WTC11 (cell line): ENCODE measurements around the gene MDFIC. TPM values are rescaled to one million over a fixed set of nuclear protein-coding genes. Genes with fewer than 3 reads are reported as not detected.

ENCODE experiments used
- ATAC-seq: fragments of 200-7000 bp; cut with Tn5 transposase; 2 replicates; pipeline ENCODE4 v1.10.0; 2021; ENCODE audit warnings: mild to moderate bottlenecking, moderate library complexity
- CTCF ChIA-PET: fragments of 300-600 bp; sonication (Branson Sonifier 250); formaldehyde crosslinking; loops from one replicate; lab custom pipeline; 2021; ENCODE audit warnings: antibody characterized with exemption; lab: Charles Lee
- POLR2A ChIA-PET: fragments of 350-600 bp; sonication (Branson Sonifier 250); formaldehyde crosslinking; loops from one replicate; lab custom pipeline; 2021; ENCODE audit warnings: antibody characterized with exemption; lab: Charles Lee
- DNase-seq: peaks from one replicate; pipeline ENCODE4 v3.0.0; 2021; ENCODE audit warnings: low spot score
- H3K27ac Mint-ChIP-seq: 2 replicates; pipeline ENCODE4 v1.8.0; 2021; ENCODE audit warnings: mixed read lengths
- H3K27me3 Mint-ChIP-seq: 2 replicates; pipeline ENCODE4 v1.8.0; 2021; ENCODE audit warnings: low read depth, mild to moderate bottlenecking, moderate library complexity, mixed read lengths
- H3K36me3 Mint-ChIP-seq: 2 replicates; pipeline ENCODE4 v1.8.0; 2021; ENCODE audit warnings: mixed read lengths
- H3K4me1 Mint-ChIP-seq: 2 replicates; pipeline ENCODE4 v1.8.0; 2022; ENCODE audit warnings: mixed read lengths
- H3K4me3 Mint-ChIP-seq: 2 replicates; pipeline ENCODE4 v1.8.0; 2021; ENCODE audit warnings: mild to moderate bottlenecking, moderate library complexity, mixed read lengths
- H3K9me3 Mint-ChIP-seq: 2 replicates; pipeline ENCODE4 v1.8.0; 2021; ENCODE audit warnings: mixed read lengths
- ARID4B ChIP-seq: sonication (generic); formaldehyde crosslinking; IDR thresholded peaks from 2 replicates; pipeline ENCODE4 v1.8.0; 2023; ENCODE audit warnings: missing genetic modification reagents, mild to moderate bottlenecking, borderline replicate concordance
- ATF1 ChIP-seq: sonication (generic); formaldehyde crosslinking; IDR thresholded peaks from 2 replicates; pipeline ENCODE4 v1.8.1; 2023; ENCODE audit warnings: mild to moderate bottlenecking, moderate library complexity, missing genetic modification reagents
- CREB1 ChIP-seq: sonication (generic); formaldehyde crosslinking; IDR thresholded peaks from 2 replicates; pipeline ENCODE4 v1.8.0; 2023; ENCODE audit warnings: mild to moderate bottlenecking, missing genetic modification reagents
- HMGA2 ChIP-seq: fragments of 250-450 bp; sonication (Bioruptor Pico); IDR thresholded peaks from 2 replicates; pipeline ENCODE4 v1.4.0; 2021; ENCODE audit warnings: mild to moderate bottlenecking, moderate library complexity
- JUN ChIP-seq: sonication (generic); formaldehyde crosslinking; IDR thresholded peaks from 2 replicates; pipeline ENCODE4 v1.8.0; 2023; ENCODE audit warnings: mild to moderate bottlenecking, missing genetic modification reagents
- KAT7 ChIP-seq: sonication (generic); formaldehyde crosslinking; IDR thresholded peaks from 2 replicates; pipeline ENCODE4 v1.8.1; 2023; ENCODE audit warnings: missing genetic modification reagents, mild to moderate bottlenecking, borderline replicate concordance
- MXD4 ChIP-seq: fragments of 250-450 bp; sonication (Bioruptor Pico); IDR thresholded peaks from 2 replicates; pipeline ENCODE4 v1.8.0; 2021; ENCODE audit warnings: mild to moderate bottlenecking, moderate library complexity, borderline replicate concordance
- MYBL2 ChIP-seq: sonication (generic); formaldehyde crosslinking; IDR thresholded peaks from 2 replicates; pipeline ENCODE4 v1.8.1; 2023; ENCODE audit warnings: mild to moderate bottlenecking, moderate library complexity, missing genetic modification reagents
- NR3C1 ChIP-seq: sonication (generic); formaldehyde crosslinking; conservative IDR thresholded peaks from 2 replicates; pipeline ENCODE4 v1.8.1; 2023; ENCODE audit warnings: low read depth, mild to moderate bottlenecking, missing genetic modification reagents
- PRRX2 ChIP-seq: fragments of 250-450 bp; sonication (Bioruptor Pico); IDR thresholded peaks from 2 replicates; pipeline ENCODE4 v1.8.0; 2021; ENCODE audit warnings: mild to moderate bottlenecking
- SMAD3 ChIP-seq: sonication (generic); formaldehyde crosslinking; IDR thresholded peaks from 2 replicates; pipeline ENCODE4 v1.8.0; 2022; ENCODE audit warnings: missing genetic modification reagents, mild to moderate bottlenecking, borderline replicate concordance
- SOX15 ChIP-seq: fragments of 250-450 bp; sonication (Bioruptor Pico); IDR thresholded peaks from 2 replicates; pipeline ENCODE4 v1.9.0; 2021; ENCODE audit warnings: mild to moderate bottlenecking
- TP53 ChIP-seq: sonication (generic); formaldehyde crosslinking; IDR thresholded peaks from 2 replicates; pipeline ENCODE4 v1.8.1; 2023; ENCODE audit warnings: mild to moderate bottlenecking, missing genetic modification reagents
- ZBTB21 ChIP-seq: sonication (generic); formaldehyde crosslinking; IDR thresholded peaks from 2 replicates; pipeline ENCODE4 v1.8.1; 2023; ENCODE audit warnings: mild to moderate bottlenecking, missing genetic modification reagents, borderline replicate concordance
- ZNF121 ChIP-seq: sonication (generic); formaldehyde crosslinking; IDR thresholded peaks from 2 replicates; pipeline ENCODE4 v1.8.0; 2023; ENCODE audit warnings: missing genetic modification reagents
- ZNF232 ChIP-seq: sonication (generic); formaldehyde crosslinking; IDR thresholded peaks from 2 replicates; pipeline ENCODE4 v1.8.0; 2022; ENCODE audit warnings: mild to moderate bottlenecking, missing genetic modification reagents
- total RNA-seq: library from RNA; stranded (reverse); gene quantifications from 3 replicates; pipeline ENCODE4 v1.2.3, GENCODE V29; 2021
- TF ChIP-seq, protein P1 (sequence below): sonication (generic); formaldehyde crosslinking; IDR thresholded peaks from 2 replicates; pipeline ENCODE4 v1.8.1; 2022; ENCODE audit warnings: low read depth, missing genetic modification reagents, borderline replicate concordance
- TF ChIP-seq, protein P2 (sequence below): sonication (generic); formaldehyde crosslinking; IDR thresholded peaks from 2 replicates; pipeline ENCODE4 v1.8.1; 2022; ENCODE audit warnings: low read depth, mild to moderate bottlenecking, moderate library complexity, missing genetic modification reagents, borderline replicate concordance
- TF ChIP-seq, protein P3 (sequence below): sonication (generic); formaldehyde crosslinking; IDR thresholded peaks from 2 replicates; pipeline ENCODE4 v1.8.1; 2023; ENCODE audit warnings: mild to moderate bottlenecking, missing genetic modification reagents

The MDFIC gene
- total RNA-seq, 1 experiment from 2014 or later: 8.4 TPM

DNA sequence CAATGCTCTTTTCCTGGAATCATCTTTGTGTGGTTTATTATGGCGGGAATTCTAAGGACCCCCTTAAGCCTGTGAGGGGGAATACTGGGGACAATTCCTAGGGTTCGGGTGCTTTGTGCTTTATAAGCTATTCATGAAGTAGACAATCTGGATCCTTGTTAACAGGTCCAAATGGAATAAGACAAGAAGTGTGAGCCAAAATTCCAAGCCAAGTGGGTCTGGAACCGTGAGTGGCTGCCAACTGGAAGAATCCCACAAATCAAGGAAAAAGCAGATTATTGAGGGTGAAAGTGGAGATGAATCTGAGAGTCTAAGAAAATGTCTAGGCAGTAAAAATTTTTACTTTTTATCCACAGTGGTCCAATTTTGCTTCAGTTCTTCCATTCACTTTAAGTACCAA is 136.8 kb downstream of the MDFIC start (continued):
- TF ChIP-seq, protein P1, sequence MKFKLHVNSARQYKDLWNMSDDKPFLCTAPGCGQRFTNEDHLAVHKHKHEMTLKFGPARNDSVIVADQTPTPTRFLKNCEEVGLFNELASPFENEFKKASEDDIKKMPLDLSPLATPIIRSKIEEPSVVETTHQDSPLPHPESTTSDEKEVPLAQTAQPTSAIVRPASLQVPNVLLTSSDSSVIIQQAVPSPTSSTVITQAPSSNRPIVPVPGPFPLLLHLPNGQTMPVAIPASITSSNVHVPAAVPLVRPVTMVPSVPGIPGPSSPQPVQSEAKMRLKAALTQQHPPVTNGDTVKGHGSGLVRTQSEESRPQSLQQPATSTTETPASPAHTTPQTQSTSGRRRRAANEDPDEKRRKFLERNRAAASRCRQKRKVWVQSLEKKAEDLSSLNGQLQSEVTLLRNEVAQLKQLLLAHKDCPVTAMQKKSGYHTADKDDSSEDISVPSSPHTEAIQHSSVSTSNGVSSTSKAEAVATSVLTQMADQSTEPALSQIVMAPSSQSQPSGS (CRISPR knock-in tag): no peak

GRCh38 chr7:115059321-115059720 is 137.4 kb downstream of the MDFIC start:
- H3K4me3 Mint-ChIP-seq: no peak overlapping the region
- H3K4me1 Mint-ChIP-seq: peaks cover 3% of the 10 kb centered on the region; the same call in 1 of the 2 replicates
- no peak overlapping the region for H3K27ac Mint-ChIP-seq
- ChIA-PET CTCF (no interaction called here), POLR2A (no interaction called here)
- no peaks in the 10 kb centered on the region for H3K27me3 Mint-ChIP-seq
- no peaks in the 10 kb centered on the region for H3K36me3 Mint-ChIP-seq
- DNase-seq (no peak), ATAC-seq (no peak)
- H3K9me3 Mint-ChIP-seq: no peaks in the 10 kb centered on the region
- TF ChIP-seq ATF1 (CRISPR knock-in tag) (no peak), PRRX2 (no peak), TP53 (CRISPR knock-in tag) (no peak), ZBTB21 (no peak), MYBL2 (no peak), NR3C1 (CRISPR knock-in tag) (no peak), MXD4 (CRISPR knock-in tag) (no peak), JUN (no peak), SOX15 (CRISPR knock-in tag) (no peak), ARID4B (no peak), ZNF232 (CRISPR knock-in tag) (no peak)

DNA sequence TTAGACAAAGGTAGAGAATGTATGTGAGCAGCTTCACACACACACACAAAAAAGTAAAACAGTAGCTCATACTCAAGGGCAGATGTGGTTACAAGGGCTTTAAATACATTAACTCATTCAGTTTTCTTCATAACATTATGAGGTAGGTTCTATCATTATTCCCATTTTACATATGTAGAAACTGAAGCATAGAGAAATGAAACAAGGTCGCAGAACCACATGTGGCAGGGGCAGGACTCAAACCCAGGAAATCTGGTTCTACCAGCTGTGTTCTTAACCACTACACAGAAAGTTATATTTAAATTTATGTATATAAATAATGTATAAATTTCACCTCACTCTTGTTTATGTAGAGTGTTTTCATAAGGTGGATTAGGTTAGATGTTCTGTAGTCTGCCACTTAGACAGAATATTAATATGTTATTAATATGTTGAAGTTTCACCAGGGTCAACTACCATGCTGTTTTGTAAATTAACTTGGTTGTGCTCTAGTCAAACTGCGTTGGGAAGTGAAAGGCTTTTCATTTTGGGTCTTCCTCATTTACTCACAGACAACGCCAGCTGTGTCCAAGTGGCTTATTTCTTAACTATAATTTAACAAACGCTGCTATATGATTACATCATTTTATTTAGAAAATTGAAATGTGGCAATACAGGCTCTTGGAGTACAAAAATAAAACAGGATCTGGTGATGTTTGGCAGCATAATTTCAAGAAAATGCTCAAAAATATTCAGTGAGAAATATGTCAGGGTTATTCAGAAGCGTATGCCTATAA is 138.4 kb downstream of the MDFIC start:
- ChIA-PET CTCF (no interaction called here), POLR2A (no interaction called here)
- ATAC-seq (no peak), DNase-seq (no peak)
- H3K27me3 Mint-ChIP-seq: no peaks in the 10 kb centered on the region
- peaks cover 3% of the 10 kb centered on the region; the same call in 1 of the 2 replicates for H3K4me1 Mint-ChIP-seq
- H3K36me3 Mint-ChIP-seq: no peaks in the 10 kb centered on the region
- no peak overlapping the region for H3K4me3 Mint-ChIP-seq
- TF ChIP-seq, protein P2, sequence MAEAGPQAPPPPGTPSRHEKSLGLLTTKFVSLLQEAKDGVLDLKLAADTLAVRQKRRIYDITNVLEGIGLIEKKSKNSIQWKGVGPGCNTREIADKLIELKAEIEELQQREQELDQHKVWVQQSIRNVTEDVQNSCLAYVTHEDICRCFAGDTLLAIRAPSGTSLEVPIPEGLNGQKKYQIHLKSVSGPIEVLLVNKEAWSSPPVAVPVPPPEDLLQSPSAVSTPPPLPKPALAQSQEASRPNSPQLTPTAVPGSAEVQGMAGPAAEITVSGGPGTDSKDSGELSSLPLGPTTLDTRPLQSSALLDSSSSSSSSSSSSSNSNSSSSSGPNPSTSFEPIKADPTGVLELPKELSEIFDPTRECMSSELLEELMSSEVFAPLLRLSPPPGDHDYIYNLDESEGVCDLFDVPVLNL (CRISPR knock-in tag): no peak
- TF ChIP-seq HMGA2 (CRISPR knock-in tag) (no peak), KAT7 (CRISPR knock-in tag) (no peak), CREB1 (CRISPR knock-in tag) (no peak), SMAD3 (no peak), ZNF121 (no peak)
- TF ChIP-seq, protein P3, sequence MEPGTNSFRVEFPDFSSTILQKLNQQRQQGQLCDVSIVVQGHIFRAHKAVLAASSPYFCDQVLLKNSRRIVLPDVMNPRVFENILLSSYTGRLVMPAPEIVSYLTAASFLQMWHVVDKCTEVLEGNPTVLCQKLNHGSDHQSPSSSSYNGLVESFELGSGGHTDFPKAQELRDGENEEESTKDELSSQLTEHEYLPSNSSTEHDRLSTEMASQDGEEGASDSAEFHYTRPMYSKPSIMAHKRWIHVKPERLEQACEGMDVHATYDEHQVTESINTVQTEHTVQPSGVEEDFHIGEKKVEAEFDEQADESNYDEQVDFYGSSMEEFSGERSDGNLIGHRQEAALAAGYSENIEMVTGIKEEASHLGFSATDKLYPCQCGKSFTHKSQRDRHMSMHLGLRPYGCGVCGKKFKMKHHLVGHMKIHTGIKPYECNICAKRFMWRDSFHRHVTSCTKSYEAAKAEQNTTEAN (CRISPR knock-in tag): no peak
- TF ChIP-seq, protein P1 (CRISPR knock-in tag): no peak
- no peaks in the 10 kb centered on the region for H3K9me3 Mint-ChIP-seq
- no peak overlapping the region for H3K27ac Mint-ChIP-seq
